MV-4-11 (cell line): Measurements from ENCODE around the gene KLHL3.

Source experiments
- DNase-seq: peaks from one replicate; lab custom pipeline; 2025; lab: John Stamatoyannopoulos, UW

Gene KLHL3

DNA sequence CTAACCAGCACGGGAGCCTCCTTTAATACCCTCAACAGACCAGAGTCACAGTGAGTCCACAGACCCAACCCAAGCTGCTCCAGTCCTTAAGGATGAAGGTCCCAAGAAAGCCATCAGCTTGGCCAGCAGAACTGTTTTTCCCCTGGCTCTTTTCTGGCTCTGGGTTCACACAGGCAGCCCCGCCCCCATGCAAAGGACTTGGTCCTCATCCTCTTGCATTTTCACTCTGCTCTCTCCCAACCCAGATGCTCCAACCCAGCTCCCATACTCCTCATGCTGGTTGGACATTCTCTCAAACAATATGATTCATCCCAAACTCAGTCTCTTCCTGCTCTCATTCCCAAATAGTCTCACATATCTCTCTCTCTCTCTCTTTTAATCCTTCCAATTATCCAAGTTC is 162.5 kb downstream of the KLHL3 start:
- no peak for DNase-seq

GRCh38 chr5:137572042-137572695 is 163.7 kb downstream of the KLHL3 start:
- DNase-seq, result no peak

DNA sequence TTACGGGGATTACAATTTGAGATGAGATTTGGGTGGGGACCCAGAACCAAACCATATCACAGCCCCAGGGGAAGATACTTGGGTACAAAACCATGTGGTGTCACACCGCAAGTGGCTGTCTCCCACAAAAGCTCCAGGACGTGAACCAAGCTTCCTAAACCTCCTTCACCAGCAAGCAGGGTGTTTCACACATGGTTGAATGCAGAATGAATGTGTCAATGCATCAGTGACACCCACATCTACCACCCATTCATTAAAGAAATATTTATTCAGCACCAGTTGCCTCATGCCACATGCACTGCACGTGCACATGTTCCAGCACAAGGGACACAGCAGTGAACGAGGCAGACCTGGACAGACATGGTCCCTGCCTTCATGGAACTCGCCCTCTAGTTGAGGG is 165.8 kb downstream of the KLHL3 start:
- DNase-seq, result no peak
